HTR-8/SVneo (cell line): ENCODE data around the gene ELP4.
"Not testable (repeated sequence)": the region's sequence is repeated elsewhere in the genome, so short reads cannot be mapped to it uniquely, and the experiment has no call there.

ENCODE experiments used
- DNase-seq: peaks from one replicate; pipeline ENCODE4 v3.0.0; 2011; ENCODE audit warnings: low spot score, mixed read lengths; ENCODE audit not compliant: insufficient read length
- FAIRE-seq: peaks from 2 replicates; lab custom pipeline; 2011; peaks lifted over from hg19 to GRCh38; lab: Jason Lieb, UNC

ELP4 gene

DNA sequence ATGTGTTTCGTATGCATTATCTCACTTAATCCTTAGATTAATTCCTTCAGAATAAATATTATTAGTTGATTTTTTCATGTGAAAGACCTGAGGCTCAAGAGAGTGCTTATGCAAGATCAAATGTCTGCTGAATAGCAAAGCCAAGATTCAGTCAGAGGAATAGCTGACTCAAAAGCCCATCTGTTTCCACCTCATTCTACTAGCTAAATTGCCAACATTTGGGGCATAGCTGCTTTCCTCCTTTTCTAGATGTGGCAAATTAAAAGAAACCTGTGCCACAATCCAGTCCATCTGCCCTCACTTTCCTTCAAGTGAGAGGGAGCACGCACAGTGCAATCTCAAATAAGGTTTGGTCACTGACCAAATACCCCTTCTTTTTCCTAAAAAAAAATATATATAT lies 180.5 kb downstream of the ELP4 start:
- DNase-seq (no peak), FAIRE-seq (no peak)

DNA sequence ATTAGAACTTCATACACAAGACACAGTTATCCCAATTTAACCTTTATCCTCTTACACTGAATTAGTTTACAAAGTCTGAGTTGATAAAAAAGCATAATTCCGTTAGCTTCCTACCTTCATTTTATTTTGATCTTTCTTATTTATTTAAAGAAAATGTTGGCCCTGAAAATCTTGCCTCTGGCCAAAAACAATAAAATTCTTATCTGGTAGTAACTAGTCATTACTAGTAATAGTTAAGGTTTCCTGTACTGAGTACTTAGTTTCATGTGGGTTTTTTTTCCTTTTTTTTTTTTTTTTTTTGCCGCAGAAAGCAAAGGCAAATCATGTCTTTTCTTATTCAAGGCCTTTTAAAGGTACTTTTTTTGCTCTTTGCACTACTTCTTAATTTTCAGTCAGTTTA lies 180.9 kb downstream of the ELP4 start:
- FAIRE-seq (no peak), DNase-seq (no peak)

DNA sequence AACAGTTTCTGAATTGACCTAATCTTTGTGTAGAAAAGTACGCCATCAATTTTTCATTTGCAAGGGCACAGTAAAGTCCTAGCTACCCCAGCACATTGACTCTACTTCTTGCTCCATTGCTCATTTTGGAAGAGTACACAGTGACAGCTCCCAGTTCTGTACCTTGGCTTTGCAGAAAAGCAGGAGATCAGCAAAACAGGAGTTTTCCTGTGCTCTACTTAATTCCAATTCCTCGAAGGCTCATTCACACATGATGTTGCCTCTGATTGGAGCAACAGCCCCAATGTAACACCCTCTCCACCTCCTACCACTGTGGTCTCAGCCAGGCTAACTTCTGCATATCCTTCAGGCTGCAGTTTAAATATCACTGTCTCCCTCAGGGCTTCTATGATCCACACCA lies 182.9 kb downstream of the ELP4 start:
- DNase-seq (no peak), FAIRE-seq (no peak)

DNA sequence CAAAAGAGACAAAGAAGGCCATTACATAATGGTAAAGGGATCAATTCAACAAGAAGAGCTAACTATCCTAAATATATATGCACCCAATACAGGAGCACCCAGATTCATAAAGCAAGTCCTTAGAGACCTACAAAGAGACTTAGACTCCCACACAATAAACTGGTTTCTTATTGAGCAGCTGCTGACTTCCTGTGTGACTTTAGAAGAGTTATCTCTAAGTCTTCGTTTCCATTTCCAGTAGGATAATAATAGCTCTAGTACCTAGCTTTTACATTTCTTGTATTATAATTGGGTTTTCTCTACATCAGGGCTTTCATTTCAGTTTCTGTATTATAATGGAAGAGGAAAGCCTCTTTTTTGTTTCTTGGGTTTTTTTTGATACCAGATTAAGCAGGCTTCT lies 187.5 kb downstream of the ELP4 start:
- not testable (repeated sequence) for FAIRE-seq, DNase-seq

DNA sequence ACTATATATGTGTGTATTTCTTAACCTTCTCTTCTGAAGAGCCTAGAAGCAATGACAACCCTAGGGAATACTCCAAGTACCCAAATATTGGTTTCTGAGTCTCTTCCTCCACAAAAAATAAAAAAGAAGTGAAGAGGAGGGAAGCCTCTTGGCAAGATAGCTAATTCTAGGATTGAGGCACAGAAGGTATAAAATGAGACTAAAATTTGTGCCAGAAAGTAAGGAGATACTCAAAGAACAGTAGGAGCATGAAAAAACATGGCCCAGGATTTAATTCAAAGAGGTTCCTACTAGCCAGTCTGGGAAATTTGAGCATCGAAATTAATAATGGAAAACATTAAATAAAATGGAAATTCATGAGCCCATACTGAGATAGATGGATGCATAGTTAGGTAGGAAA lies 189.5 kb downstream of the ELP4 start:
- FAIRE-seq (no peak), DNase-seq (no peak)

DNA sequence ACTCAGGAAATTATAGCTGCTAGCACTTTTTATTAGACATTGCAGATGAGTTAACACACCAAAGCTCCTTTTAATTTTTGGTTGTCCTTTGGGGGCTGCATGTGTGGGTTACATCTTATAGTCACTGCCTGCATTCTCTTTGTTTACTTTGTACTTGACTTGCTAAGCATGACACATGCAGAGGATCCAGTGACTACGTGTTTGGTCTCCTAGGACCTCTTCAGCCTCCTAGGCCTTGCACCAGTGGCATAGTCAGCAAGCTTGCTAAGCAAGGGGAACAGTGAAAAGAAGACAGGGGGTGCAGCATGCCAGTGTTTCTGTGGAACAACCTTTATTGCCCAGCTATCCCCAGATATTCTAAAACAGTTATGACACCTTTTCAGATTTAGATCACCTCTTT lies 193.4 kb downstream of the ELP4 start:
- no peak for DNase-seq
- FAIRE-seq = no peak

DNA sequence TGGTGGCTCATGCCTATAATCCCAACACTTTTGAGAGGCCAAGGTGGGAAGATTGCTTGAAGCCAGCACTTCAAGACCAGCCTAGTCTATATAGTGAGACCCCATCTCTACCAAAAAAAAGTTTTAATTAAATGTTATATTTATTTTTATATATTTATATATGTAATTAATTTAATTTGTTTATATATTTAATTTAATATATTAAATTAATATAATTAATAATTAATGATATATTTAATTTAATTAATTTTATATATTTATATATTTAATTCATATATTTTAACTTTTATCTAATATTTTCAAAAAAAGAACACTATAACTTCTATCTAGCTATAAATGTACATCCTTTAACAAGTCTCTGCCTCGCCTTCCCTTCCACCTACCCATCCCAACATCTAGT lies 196.8 kb downstream of the ELP4 start:
- FAIRE-seq (no peak), DNase-seq (no peak)

- no peak for DNase-seq
- no peak for FAIRE-seq
Observed at GRCh38 chr11:31711137-31711536, 201.6 kb downstream of the ELP4 start.

DNA sequence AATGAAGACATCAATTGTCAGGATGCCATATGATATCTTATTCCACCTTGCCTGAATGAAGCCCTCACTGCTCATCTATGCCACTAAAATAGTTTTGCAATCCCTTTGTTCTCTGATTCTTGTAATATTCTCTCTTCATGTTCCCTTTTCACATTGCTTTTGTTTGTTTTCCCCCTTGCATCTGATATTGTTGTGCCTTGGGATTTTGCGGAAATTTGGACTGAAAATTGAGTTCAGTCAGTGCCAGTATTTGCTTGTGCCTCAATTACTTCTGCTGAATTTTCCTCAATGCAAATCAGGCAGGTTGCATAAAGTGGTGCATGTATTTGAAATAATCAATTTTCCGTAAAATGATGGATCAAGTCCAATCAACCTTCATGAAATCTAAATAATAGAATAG lies 203.3 kb downstream of the ELP4 start:
- FAIRE-seq = no peak

GRCh38 chr11:31714840-31715239 lies 205.3 kb downstream of the ELP4 start:
- DNase-seq (no peak), FAIRE-seq (no peak)

More for the DNA sequence above, 203.3 kb downstream of the ELP4 start:
- no peak for DNase-seq

DNA sequence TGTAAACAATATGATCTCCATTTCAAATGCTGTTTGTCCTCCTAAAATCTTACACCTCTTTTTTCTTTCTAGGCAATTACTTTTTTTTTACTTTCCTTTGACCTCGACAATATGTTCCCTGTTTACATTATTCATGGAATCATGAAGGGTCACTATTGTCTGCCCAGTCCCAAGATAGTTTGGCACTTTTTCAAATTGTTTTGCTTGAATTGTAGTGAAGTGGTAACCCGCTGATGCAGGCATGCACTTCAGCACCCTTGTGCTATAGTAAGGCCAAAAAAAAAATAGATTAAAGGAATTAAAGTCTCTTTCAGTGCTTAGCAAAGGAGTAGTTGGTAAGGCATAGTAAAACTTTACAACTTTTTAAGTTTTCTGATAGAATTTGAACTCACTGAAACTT lies 210.7 kb downstream of the ELP4 start:
- FAIRE-seq (no peak), DNase-seq (no peak)

DNA sequence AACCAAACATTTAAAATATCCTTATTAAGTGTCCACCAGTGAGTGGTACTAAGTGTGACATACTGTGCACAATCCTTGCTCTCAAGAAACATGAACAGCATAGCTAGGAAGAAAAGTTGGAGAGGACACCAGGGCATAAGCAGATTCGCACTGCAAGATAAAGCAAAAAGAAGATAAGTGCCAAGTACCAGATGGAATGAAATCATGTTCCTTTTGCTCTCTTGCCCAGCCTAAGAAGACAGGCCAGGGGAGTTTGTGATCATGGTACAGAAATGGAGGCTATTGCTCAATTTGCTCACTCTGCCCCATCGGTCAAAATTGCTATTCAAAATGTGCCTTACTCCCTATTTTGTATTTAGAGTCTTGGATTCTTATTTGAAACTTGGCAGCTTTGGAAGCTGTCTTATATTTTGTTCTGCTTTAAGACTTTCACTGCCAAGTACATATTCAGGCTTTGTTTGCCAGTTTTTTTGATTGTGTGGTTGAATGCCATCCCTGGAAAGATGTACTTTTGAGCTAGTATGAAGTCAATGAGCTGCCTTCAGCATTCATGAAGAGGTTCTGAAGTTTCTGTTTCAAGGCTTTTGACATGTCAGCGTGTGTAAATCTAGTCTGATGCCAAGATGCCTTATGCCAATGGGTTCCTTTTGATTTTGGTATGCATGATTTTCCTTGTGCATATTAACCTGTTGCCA lies 211.3 kb downstream of the ELP4 start:
- FAIRE-seq = no peak
- DNase-seq = no peak

DNA sequence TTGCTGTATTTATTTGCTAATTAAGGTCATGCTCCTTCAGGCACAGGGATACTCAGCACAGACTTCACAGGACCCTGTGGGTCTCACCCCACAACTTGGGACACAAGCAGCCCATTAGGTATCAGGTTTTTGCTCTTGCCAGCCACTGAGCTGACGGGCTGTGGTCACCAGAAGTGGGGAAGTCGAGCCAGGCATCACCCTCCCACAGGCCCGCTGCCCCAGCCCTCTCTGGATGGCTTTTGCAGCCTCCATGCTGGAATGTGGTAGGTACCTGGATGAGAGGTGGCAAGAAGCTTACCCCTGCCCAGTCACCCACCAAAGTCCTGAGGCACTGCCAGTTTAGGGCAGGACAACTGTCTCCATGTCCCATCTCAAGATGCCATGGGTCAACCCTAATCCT lies 213.2 kb downstream of the ELP4 start:
- DNase-seq (no peak), FAIRE-seq (no peak)

DNA sequence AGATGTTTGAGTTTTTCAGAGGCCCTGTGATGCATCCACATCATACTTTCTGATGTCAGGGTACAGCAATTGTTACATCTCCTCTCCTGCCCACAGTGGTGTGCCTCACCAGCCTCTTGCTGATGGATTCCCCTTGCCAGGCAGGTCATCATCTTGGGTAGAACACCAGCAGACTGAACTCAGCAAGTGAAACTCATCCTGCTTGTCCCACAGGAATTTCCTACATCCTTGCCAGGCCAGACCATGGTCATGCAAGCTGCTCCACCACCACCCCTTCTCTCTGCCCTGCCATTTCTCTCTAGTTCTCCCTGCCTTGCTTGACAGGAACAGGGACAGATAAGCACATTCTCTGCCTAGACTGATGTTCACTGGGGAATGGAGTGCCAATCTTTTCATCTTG lies 215.6 kb downstream of the ELP4 start:
- DNase-seq (no peak), FAIRE-seq (no peak)

DNA sequence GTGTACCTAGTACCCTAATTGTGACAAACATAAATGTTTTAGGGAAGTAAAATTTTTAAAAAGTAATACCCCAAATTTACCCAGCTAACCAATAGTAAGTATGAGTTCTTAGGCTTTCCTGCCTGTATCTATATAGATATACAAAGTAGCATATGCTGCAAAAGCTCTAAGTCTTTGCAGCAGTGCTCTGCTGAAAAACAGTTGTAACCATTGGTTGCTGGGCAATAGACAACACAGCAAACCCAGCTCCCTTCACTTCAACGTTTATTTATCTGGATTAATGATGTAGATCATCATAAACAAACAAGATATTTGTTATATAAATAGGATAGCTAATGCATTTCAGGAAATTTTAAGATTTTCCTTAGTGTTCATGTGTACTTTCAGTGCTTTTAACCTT lies 218.9 kb downstream of the ELP4 start:
- FAIRE-seq (no peak), DNase-seq (no peak)

DNA sequence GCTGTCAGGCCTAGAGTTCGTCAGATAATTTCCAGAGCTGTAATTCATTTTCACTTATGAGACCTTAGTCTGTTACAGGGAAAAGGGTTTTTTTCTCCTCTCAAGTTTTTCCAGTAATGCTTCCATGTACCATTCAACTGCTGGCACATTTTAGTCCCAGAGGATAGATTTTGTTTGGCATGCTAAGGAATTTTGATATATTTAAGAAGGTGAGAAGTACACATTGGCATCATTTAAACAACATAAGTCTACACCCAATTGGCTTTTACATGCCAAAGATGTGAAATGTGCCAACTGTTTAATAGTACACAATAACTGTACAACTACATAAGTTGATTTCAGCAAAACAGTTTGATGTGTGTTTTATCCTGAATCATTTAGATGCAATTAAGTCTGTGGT lies 230.6 kb downstream of the ELP4 start:
- FAIRE-seq = no peak
- DNase-seq = no peak

DNA sequence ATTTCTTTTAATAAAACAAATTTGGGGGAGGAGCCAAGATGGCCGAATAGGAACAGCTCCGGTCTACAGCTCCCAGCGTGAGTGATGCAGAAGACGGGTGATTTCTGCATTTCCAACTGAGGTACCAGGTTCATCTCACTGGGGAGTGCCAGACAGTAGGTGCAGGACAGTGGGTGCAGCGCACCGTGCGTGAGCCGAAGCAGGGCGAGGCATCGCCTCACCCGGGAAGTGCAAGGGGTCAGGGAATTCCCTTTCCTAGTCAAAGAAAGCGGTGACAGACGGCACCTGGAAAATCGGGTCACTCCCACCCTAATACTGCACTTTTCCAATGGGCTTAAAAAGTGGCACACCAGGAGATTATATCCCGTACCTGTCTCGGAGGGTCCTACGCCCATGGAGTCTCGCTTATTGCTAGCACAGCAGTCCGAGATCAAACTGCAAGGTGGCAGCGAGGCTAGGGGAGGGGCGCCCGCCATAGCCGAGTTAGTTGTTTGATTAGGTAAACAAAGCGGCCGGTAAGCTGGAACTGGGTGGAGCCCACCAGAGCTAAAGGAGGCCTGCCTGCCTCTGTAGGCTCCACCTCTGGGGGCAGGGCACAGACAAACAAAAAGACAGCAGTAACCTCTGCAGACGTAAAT lies 231.3 kb downstream of the ELP4 start:
- not testable (repeated sequence) for DNase-seq

GRCh38 chr11:31747581-31747980 lies 238.0 kb downstream of the ELP4 start:
- FAIRE-seq (no peak), DNase-seq (no peak)

More for the DNA sequence above, 231.3 kb downstream of the ELP4 start:
- not testable (repeated sequence) for FAIRE-seq

- no peak for FAIRE-seq
- no peak for DNase-seq
Observed at GRCh38 chr11:31757260-31757835, 247.8 kb downstream of the ELP4 start.

DNA sequence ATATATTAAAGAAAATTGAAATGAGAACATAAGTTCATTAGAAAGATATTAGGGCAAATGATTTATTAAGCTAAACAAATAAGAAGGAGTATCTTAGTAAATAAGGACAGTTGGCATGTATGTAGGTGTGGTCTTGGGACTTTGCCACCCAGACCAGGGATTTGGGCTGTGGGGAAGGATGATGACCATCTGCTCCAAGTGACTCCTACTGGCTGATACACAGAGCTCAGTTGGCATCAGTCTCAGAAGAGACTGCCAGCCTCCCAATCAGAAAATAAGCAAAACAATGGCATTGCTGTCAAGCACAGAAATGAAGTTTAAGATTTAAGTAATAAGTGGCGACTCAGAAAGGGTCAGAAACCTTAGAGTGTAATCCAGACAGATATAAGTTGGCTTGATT lies 252.1 kb downstream of the ELP4 start:
- FAIRE-seq (no peak), DNase-seq (no peak)

- FAIRE-seq = no peak
- DNase-seq = no peak
Observed at GRCh38 chr11:31763296-31763695, 253.7 kb downstream of the ELP4 start.

DNA sequence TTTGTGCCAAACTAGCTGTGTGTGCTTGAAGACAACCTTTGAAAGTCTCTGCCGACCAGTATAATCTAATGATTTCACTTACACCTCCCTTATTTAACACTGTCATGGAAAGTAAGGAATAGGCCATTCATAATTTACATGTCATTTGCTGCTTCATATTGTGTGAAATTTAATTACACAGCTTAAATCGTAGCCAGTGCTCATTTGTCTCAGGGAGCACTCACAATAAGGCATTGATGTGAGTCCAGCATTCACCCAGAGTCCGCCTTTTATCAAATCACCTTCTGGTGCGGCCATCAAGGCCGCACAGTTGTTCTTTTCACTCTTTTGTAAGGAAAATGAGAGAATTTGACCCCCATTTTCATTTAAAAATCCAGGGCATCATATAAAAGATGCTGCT lies 254.7 kb downstream of the ELP4 start:
- DNase-seq = no peak
- no peak for FAIRE-seq
